Ascending aorta (tissue), 1 donor: ENCODE data around the gene GPAM. TPM values are rescaled to one million over a fixed set of nuclear protein-coding genes. Genes with fewer than 3 reads are reported as not detected.

Experiments
- total RNA-seq: library from RNA; depleted of rRNA; stranded (reverse); fragments of >200 nt; gene quantifications from one replicate; pipeline ENCODE4 v1.1.0, GENCODE V29; 2016

Gene GPAM
- total RNA-seq, 1 donor from 2014 or later = 3.2 TPM

Other genes with a start within 250 kb of the GPAM start
- not detected for gene TECTB, start 99.6 kb upstream of the GPAM start, total RNA-seq
- 9.3 TPM for gene ACSL5, start 190.4 kb upstream of the GPAM start, total RNA-seq